Osteoblast (primary cell): ENCODE data around the gene ARHGAP9. TPM values are rescaled to one million over a fixed set of nuclear protein-coding genes. Genes with fewer than 3 reads are reported as not detected.
"Not testable (repeated sequence)": the region's sequence is repeated elsewhere in the genome, so short reads cannot be mapped to it uniquely, and the experiment has no call there.

Source experiments
- DNase-seq: peaks from one replicate; pipeline ENCODE4 v3.0.0; 2011; ENCODE audit warnings: low spot score, mixed read lengths; ENCODE audit not compliant: insufficient read length; ENCODE audit errors: missing footprints
- H2AFZ ChIP-seq: 2 replicates; pipeline ENCODE4 v1.6.0; 2011; ENCODE audit warnings: mild to moderate bottlenecking, low read length
- H3K27ac ChIP-seq: 2 replicates; pipeline ENCODE4 v1.5.1; 2011; ENCODE audit warnings: mild to moderate bottlenecking, low read depth, low read length, moderate library complexity
- H3K27me3 ChIP-seq: 2 replicates; pipeline ENCODE4 v1.6.0; 2012; ENCODE audit warnings: mild to moderate bottlenecking, control low read depth, inconsistent platforms, low read length, moderate library complexity; ENCODE audit not compliant: insufficient read depth
- H3K36me3 ChIP-seq: 2 replicates; pipeline ENCODE4 v1.5.1; 2011; ENCODE audit warnings: mild to moderate bottlenecking, low read length, control low read depth, moderate library complexity; ENCODE audit not compliant: insufficient read depth
- H3K4me1 ChIP-seq: 2 replicates; pipeline ENCODE4 v1.5.1; 2011; ENCODE audit warnings: mild to moderate bottlenecking, low read length, control low read depth, moderate library complexity; ENCODE audit not compliant: insufficient read depth
- H3K4me2 ChIP-seq: 2 replicates; pipeline ENCODE4 v1.6.0; 2011; ENCODE audit warnings: mild to moderate bottlenecking, low read length; ENCODE audit not compliant: insufficient read depth
- H3K4me3 ChIP-seq: fragments of 200-600 bp; sonication (generic); 3 replicates; pipeline ENCODE4 v1.5.1; 2012; ENCODE audit warnings: mild to moderate bottlenecking, low read length, inconsistent platforms; ENCODE audit not compliant: insufficient read depth
- H3K79me2 ChIP-seq: 2 replicates; pipeline ENCODE4 v1.6.0; 2012; ENCODE audit warnings: mild to moderate bottlenecking, low read length, control low read depth, inconsistent platforms; ENCODE audit not compliant: insufficient read depth
- H3K9me3 ChIP-seq: 2 replicates; pipeline ENCODE4 v1.5.1; 2011; ENCODE audit warnings: low read depth, low read length, control low read depth
- H4K20me1 ChIP-seq: 2 replicates; pipeline ENCODE4 v1.6.0; 2012; ENCODE audit warnings: mild to moderate bottlenecking, low read length, control low read depth; ENCODE audit not compliant: insufficient read depth
- CTCF ChIP-seq: IDR thresholded peaks from 2 replicates; pipeline ENCODE4 v1.5.1; 2011; ENCODE audit warnings: mild to moderate bottlenecking, low read depth, low read length, moderate library complexity; ENCODE audit errors: extremely low read depth
- total RNA-seq: library from RNA; depleted of rRNA; stranded (reverse); fragments of >200 nt; gene quantifications from 2 replicates; pipeline ENCODE4 v1.2.3, GENCODE V29; 2012

Gene ARHGAP9
- total RNA-seq, 1 donor: 0.36 TPM

GRCh38 chr12:57516617-57517153 is 37.0 kb upstream of the ARHGAP9 start:
- no peaks in the 10 kb centered on the region for H3K9me3 ChIP-seq
- peaks cover 38% of the 10 kb centered on the region for H3K79me2 ChIP-seq
- H3K4me3 ChIP-seq: no peak overlapping the region
- TF ChIP-seq CTCF: no peak
- H3K27ac ChIP-seq: peak overlapping the region; percentile 99
- H3K36me3 ChIP-seq: peaks cover 68% of the 10 kb centered on the region
- DNase-seq: no peak
- H2AFZ ChIP-seq: no peak overlapping the region
- H4K20me1 ChIP-seq: peaks cover 39% of the 10 kb centered on the region
- peaks cover 37% of the 10 kb centered on the region for H3K4me1 ChIP-seq
- no peaks in the 10 kb centered on the region for H3K27me3 ChIP-seq
- peak overlapping the region; percentile 21 for H3K4me2 ChIP-seq

GRCh38 chr12:57515934-57516541 is 36.4 kb upstream of the ARHGAP9 start:
- no peak for DNase-seq
- no peak overlapping the region for H3K4me2 ChIP-seq
- H4K20me1 ChIP-seq: peaks cover 39% of the 10 kb centered on the region
- peaks cover 31% of the 10 kb centered on the region for H3K4me1 ChIP-seq
- TF ChIP-seq CTCF: no peak
- H3K79me2 ChIP-seq: peaks cover 38% of the 10 kb centered on the region
- no peaks in the 10 kb centered on the region for H3K27me3 ChIP-seq
- no peak overlapping the region for H3K4me3 ChIP-seq
- H3K9me3 ChIP-seq: no peaks in the 10 kb centered on the region
- peaks cover 75% of the 10 kb centered on the region for H3K36me3 ChIP-seq
- peak overlapping the region; percentile 99 for H3K27ac ChIP-seq
- H2AFZ ChIP-seq: no peak overlapping the region

- peaks cover 39% of the 10 kb centered on the region for H4K20me1 ChIP-seq
- no peaks in the 10 kb centered on the region for H3K27me3 ChIP-seq
- H2AFZ ChIP-seq: no peak overlapping the region
- no peak for DNase-seq
- no peak overlapping the region for H3K4me2 ChIP-seq
- H3K9me3 ChIP-seq: no peaks in the 10 kb centered on the region
- H3K4me3 ChIP-seq: no peak overlapping the region
- H3K27ac ChIP-seq: no peak overlapping the region
- H3K79me2 ChIP-seq: peaks cover 38% of the 10 kb centered on the region
- H3K4me1 ChIP-seq: peaks cover 27% of the 10 kb centered on the region
- TF ChIP-seq CTCF: no peak
- H3K36me3 ChIP-seq: peaks cover 81% of the 10 kb centered on the region
These were observed 35.8 kb upstream of the ARHGAP9 start for GRCh38 chr12:57515408-57515933.

GRCh38 chr12:57514720-57515407 is 35.2 kb upstream of the ARHGAP9 start:
- H3K9me3 ChIP-seq: no peaks in the 10 kb centered on the region
- peaks cover 35% of the 10 kb centered on the region for H4K20me1 ChIP-seq
- no peak overlapping the region for H3K27ac ChIP-seq
- H3K4me2 ChIP-seq: no peak overlapping the region
- H3K4me1 ChIP-seq: peaks cover 27% of the 10 kb centered on the region
- no peak for DNase-seq
- no peak overlapping the region for H3K4me3 ChIP-seq
- peaks cover 34% of the 10 kb centered on the region for H3K79me2 ChIP-seq
- peaks cover 84% of the 10 kb centered on the region for H3K36me3 ChIP-seq
- no peak overlapping the region for H2AFZ ChIP-seq
- H3K27me3 ChIP-seq: no peaks in the 10 kb centered on the region
- TF ChIP-seq CTCF: no peak

GRCh38 chr12:57514246-57514645 is 34.6 kb upstream of the ARHGAP9 start:
- Histone ChIP-seq H3K36me3 (peaks cover 90% of the 10 kb centered on the region), H3K4me1 (peaks cover 25% of the 10 kb centered on the region), H3K79me2 (peaks cover 28% of the 10 kb centered on the region), H4K20me1 (peaks cover 29% of the 10 kb centered on the region)
- not testable (repeated sequence) for H3K9me3 ChIP-seq, H3K4me3 ChIP-seq, DNase-seq, H3K27me3 ChIP-seq, H3K4me2 ChIP-seq, H2AFZ ChIP-seq, H3K27ac ChIP-seq
